GM12875 (cell line): Measurements from ENCODE around the gene MYLK4.

ENCODE experiments used
- H3K4me3 ChIP-seq: one replicate; pipeline ENCODE4 v1.5.1; 2011; ENCODE audit warnings: low read depth, low read length, control low read depth
- CTCF ChIP-seq: IDR thresholded peaks from 2 replicates; pipeline ENCODE4 v1.5.1; 2011; ENCODE audit warnings: low read depth, mild to moderate bottlenecking, control low read depth, inconsistent platforms, low read length, moderate library complexity, borderline replicate concordance; ENCODE audit not compliant: insufficient read depth

The MYLK4 gene

DNA sequence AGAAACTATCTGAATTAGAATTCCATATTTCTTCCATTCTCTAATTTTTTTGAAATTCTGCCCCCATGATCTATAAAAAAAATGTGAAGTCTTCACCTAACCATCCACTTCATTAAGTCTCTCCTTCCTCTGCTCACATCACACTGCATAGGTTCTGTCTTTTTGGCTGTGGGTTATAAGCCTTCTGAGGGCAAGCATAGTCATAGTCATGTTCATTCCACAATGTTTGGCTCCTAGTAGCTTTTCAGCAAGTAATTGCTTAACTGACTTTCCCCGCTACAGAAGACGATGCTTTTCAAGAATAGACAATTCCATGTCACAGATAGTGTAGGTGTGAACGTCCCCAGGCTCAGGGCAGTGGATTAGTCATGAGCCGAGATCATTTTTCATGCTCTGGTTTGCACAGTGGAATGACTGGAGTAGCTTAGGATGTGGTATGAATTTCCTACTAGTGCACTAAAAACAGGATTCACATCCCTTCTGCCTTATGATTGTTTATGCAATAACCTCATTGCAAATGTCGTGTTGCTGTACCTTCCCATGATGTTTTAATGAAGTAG, 43.5 kb upstream of the MYLK4 start:
- TF ChIP-seq CTCF: no peak

DNA sequence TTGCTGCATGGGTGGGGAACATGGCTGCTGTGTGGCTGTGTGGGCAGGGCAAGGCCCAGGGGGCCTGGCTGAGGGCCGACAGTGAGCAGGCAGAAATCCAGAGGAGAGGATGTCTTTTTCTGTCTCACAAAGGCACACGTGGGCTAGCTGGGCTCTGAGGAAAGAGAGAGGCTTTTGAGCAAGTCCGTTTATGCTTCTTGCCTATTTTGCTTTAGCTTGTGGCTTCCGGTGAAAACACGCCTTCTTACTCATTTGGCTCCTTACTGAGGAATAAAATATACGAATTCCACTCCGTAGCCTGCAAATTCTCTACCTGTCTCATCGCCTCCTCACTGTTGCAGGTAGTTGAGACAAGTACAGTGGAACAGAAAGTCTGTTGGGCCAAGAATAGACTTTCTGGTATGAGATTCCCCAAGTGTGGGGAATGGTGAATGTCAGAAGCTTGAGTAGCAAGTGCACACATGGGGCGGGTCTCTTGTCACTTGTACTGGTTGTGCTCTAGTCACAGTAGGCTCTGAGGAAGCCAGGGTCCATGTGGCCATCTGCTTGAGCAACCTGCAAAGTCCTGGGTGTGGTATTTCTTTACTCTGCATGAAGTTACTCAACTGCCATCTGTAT, 42.9 kb upstream of the MYLK4 start:
- TF ChIP-seq CTCF: no peak

More for the DNA sequence above, 43.5 kb upstream of the MYLK4 start:
- H3K4me3 ChIP-seq: no peak overlapping the region

DNA sequence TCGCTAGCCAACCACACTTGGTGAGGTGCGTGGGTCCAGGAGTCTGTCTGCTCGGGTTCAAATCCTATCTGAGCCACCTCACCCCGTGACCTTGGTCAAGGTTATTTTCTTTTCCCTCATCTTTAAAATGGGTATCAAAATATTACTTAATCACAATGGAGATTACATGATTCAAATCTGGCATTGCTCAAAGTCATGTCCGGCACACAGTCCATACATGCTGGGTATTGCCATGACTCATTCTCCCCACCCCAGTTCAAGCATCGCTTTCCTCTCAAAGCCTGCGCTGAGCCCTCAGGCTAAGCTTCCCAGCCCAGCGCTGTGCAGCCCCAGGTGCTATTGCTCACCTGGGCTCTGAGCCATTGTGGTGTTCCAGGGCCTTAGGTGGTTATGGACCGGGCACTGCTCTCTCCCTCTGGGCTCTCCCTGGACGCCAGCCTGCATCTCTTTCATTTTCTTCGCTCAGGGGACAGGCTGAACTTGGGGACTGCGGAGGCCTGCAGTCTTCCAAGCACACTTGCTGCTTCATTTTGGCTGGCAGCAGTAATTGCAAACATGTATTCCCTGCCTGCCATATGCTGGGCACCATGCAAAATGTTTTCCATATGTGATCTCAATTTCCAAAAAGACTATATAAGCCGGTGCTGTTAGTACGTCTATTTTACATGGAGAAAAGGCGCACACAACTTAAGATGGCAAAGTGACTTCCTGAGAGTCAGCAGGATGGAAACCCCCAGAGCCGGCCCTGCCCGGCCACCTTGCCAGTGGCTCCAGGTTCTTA, 41.8 kb upstream of the MYLK4 start:
- no peak overlapping the region for H3K4me3 ChIP-seq
- TF ChIP-seq CTCF: no peak

More for the DNA sequence above, 42.9 kb upstream of the MYLK4 start:
- no peak overlapping the region for H3K4me3 ChIP-seq

GRCh38 chr6:2791450-2791974, 40.8 kb upstream of the MYLK4 start:
- no peak overlapping the region for H3K4me3 ChIP-seq
- TF ChIP-seq CTCF: no peak

GRCh38 chr6:2790588-2791449, 40.1 kb upstream of the MYLK4 start:
- TF ChIP-seq CTCF: peak; percentile 49
- no peak overlapping the region for H3K4me3 ChIP-seq

- H3K4me3 ChIP-seq: no peak overlapping the region
- no peak for TF ChIP-seq CTCF
Measured at GRCh38 chr6:2786269-2786668, 35.5 kb upstream of the MYLK4 start.
